GM20000 (cell line): Measurements from ENCODE around the gene ZNF326.
"Not testable (repeated sequence)": the region's sequence is repeated elsewhere in the genome, so short reads cannot be mapped to it uniquely, and the experiment has no call there.

ENCODE experiments used
- DNase-seq: peaks from one replicate; pipeline ENCODE4 v3.0.0; 2012; ENCODE audit warnings: low spot score
- TF ChIP-seq, protein P1 (sequence below): IDR thresholded peaks from 2 replicates; pipeline ENCODE4 v1.5.1; 2012; ENCODE audit warnings: mild to moderate bottlenecking, control low read depth; ENCODE audit errors: extremely low read depth, missing control alignments

The ZNF326 gene

DNA sequence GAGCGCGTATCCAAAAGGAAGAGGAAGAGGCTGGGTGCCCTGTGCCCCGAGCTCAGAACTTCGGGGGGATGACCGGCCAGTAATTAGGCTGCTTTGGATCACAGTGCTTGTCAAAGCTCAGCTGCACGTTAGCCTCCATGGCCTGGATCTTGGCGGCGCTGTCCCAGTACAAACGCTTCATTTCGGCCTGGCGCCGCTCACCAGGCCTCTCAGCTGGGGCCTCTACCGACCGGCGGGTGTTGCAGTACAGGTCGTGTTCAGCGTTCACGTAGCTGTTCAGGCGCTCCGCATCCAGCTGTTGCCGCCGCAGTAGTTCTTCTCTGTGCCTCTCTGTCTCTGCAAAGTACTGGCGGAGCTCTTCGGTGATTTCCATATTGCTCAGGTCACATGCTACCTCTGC, 1.4 kb upstream of the ZNF326 start:
- no peak for DNase-seq
- TF ChIP-seq, protein P1, sequence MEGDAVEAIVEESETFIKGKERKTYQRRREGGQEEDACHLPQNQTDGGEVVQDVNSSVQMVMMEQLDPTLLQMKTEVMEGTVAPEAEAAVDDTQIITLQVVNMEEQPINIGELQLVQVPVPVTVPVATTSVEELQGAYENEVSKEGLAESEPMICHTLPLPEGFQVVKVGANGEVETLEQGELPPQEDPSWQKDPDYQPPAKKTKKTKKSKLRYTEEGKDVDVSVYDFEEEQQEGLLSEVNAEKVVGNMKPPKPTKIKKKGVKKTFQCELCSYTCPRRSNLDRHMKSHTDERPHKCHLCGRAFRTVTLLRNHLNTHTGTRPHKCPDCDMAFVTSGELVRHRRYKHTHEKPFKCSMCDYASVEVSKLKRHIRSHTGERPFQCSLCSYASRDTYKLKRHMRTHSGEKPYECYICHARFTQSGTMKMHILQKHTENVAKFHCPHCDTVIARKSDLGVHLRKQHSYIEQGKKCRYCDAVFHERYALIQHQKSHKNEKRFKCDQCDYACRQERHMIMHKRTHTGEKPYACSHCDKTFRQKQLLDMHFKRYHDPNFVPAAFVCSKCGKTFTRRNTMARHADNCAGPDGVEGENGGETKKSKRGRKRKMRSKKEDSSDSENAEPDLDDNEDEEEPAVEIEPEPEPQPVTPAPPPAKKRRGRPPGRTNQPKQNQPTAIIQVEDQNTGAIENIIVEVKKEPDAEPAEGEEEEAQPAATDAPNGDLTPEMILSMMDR = no peak

DNA sequence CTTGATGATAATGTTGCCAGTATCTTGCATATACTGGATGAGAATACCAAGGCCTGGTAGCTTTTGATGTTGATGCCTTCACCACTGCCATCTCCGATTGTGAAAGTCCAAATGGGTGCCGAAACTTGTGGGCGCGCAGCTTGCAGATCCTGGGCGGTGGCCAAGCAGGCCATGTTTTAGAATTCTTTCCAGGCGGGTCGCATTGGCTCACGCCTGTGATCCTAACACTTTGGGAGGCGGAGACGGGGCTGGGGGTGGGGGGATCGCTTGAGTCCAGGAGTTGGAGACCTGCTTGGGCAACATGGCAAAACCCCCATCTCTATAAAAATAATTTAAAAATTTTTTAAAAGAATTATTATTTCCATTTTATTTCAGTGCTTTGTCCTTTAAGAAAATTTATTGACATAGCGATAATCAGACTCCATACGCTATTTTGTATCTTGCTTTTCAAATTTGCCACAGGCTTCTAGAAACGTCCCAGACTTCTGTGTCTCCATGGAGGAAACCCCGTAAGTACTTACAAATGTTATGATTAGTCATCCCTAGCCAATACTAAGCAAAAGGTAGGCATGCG, 592 bp upstream of the ZNF326 start:
- TF ChIP-seq, protein P1 = no peak
- DNase-seq = no peak

GRCh38 chr1:89995598-89996449, 914 bp downstream of the ZNF326 start:
- no peak for DNase-seq

GRCh38 chr1:89996450-89997110, 1.7 kb downstream of the ZNF326 start:
- DNase-seq = no peak
- TF ChIP-seq, protein P1 = no peak

More at GRCh38 chr1:89995598-89996449, 914 bp downstream of the ZNF326 start:
- TF ChIP-seq, protein P1 = no peak

- not testable (repeated sequence) for DNase-seq
These were observed 2.2 kb downstream of the ZNF326 start for GRCh38 chr1:89997152-89997551.

GRCh38 chr1:89998306-89998705, 3.4 kb downstream of the ZNF326 start:
- TF ChIP-seq, protein P1 = no peak
- no peak for DNase-seq

GRCh38 chr1:89999208-89999607, 4.3 kb downstream of the ZNF326 start:
- TF ChIP-seq, protein P1 = no peak
- no peak for DNase-seq

DNA sequence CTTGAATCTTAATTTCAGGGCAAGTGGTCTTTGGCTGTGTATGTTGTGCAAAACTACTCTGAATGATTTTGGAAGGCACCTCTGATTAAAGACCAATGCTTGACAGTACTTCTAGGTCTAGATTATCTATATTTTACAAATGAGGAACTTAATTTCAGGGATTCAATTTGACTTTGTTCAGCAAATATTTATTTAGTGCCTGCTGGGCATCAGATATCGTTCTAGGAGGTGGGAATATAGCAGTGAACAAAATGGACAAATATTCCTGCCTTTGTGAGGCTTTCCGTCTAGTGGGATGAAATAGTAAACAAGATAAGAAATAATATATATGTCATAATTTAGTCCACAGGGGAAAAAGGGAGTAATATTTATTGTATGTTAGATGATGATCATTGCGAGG, 4.7 kb downstream of the ZNF326 start:
- DNase-seq = no peak
- TF ChIP-seq, protein P1 = no peak
